HCT116 (cell line): Measurements from ENCODE around the gene FHL2. TPM values are rescaled to one million over a fixed set of nuclear protein-coding genes. Genes with fewer than 3 reads are reported as not detected.

Experiments
- ATAC-seq: fragments of 200-7000 bp; cut with Tn5 transposase; 2 replicates; pipeline ENCODE4 v1.9.1; 2020; ENCODE audit warnings: mild to moderate bottlenecking, moderate library complexity
- BruUV-seq: library from RNA; stranded (reverse); fragments of 400-500 nt; replicated peaks from 2 replicates; lab custom pipeline; 2021; lab: Mats Ljungman, UMichigan
- CTCF ChIA-PET: fragments of 300-600 bp; sonication (Branson Sonifier 250); formaldehyde crosslinking; loops from one replicate; lab custom pipeline; 2021; ENCODE audit warnings: antibody characterized with exemption; lab: Charles Lee
- POLR2A ChIA-PET: fragments of 300-600, 350-600 bp; sonication (Branson Sonifier 250); formaldehyde crosslinking; loops from one replicate; lab custom pipeline; 2021; ENCODE audit warnings: antibody characterized with exemption; lab: Charles Lee
- RAD21 ChIA-PET, 2 experiments: fragments of 300-600 bp; sonication (Branson Sonifier 250); formaldehyde crosslinking; loops; one replicate each; lab custom pipeline; 2023; ENCODE audit warnings: low total read pairs in 2 of 2; ENCODE audit not compliant: uncharacterized antibody in 2 of 2, unreplicated experiment in 2 of 2, low non-redundant PET in 1 of 2; lab: Charles Lee
- DNase-seq: peaks from one replicate; pipeline ENCODE4 v3.0.0-alpha.2; 2010; ENCODE audit warnings: low read depth, low spot score
- H2AFZ ChIP-seq: fragments of 200-600 bp; shearing (Covaris generic), sonication (generic); 2 replicates; pipeline ENCODE4 v1.6.1; 2017; ENCODE audit warnings: low read depth, mixed run types, mixed read lengths, antibody characterized with exemption, low read length; ENCODE audit not compliant: poor library complexity, severe bottlenecking
- H3K27ac ChIP-seq: 2 replicates; pipeline ENCODE4 v1.5.1; 2012; ENCODE audit warnings: low read depth, low read length
- H3K27me3 ChIP-seq: fragments of 200-600 bp; sonication (generic); 2 replicates; pipeline ENCODE4 v1.6.1; 2016; ENCODE audit warnings: mixed run types, low read length, mixed read lengths; ENCODE audit not compliant: insufficient read depth
- H3K36me3 ChIP-seq, 2 experiments: fragments of 200-500 bp in 1 of 2; fragments of 200-600 bp in 1 of 2; sonication (Bioruptor generic) in 1 of 2; sonication (generic) in 1 of 2; 2 replicates each; pipeline versions ENCODE4 v1.5.1 to v1.6.1; 2014 to 2016; ENCODE audit warnings: low read length in 2 of 2, inconsistent platforms in 1 of 2, mixed read lengths in 1 of 2, mixed run types in 1 of 2; ENCODE audit not compliant: insufficient read depth in 2 of 2, control insufficient read depth in 1 of 2
- H3K4me1 ChIP-seq, 2 experiments: fragments of 200-600 bp in 1 of 2; sonication (generic) in 1 of 2; 2 replicates each; pipeline versions ENCODE4 v1.5.1 to v1.6.1; 2012 to 2017; ENCODE audit warnings: low read length in 2 of 2, inconsistent platforms in 1 of 2, mild to moderate bottlenecking in 1 of 2, mixed read lengths in 1 of 2, mixed run types in 1 of 2, moderate library complexity in 1 of 2; ENCODE audit not compliant: insufficient read depth in 2 of 2, control insufficient read depth in 1 of 2
- H3K4me2 ChIP-seq: fragments of 200-600 bp; sonication (generic); 2 replicates; pipeline ENCODE4 v1.6.1; 2017; ENCODE audit warnings: mixed run types, low read length, mixed read lengths
- H3K4me3 ChIP-seq, 2 experiments: fragments of 200-600 bp in 1 of 2; sonication (generic) in 1 of 2; replicated peaks in 1 of 2; 2 replicates each; pipeline ENCODE4 v1.5.1; 2011 to 2016; ENCODE audit warnings: low read length in 2 of 2, control low read depth in 1 of 2, low read depth in 1 of 2, mild to moderate bottlenecking in 1 of 2, mixed read lengths in 1 of 2, mixed run types in 1 of 2
- H3K79me2 ChIP-seq: fragments of 200-600 bp; sonication (generic); 2 replicates; pipeline ENCODE4 v1.6.1; 2017; ENCODE audit warnings: mild to moderate bottlenecking, mixed run types, low read length, moderate library complexity, mixed read lengths; ENCODE audit not compliant: insufficient read depth
- H3K9ac ChIP-seq: fragments of 200-600 bp; sonication (generic); 2 replicates; pipeline ENCODE4 v1.6.1; 2016; ENCODE audit warnings: low read length, mixed read lengths
- H3K9me2 ChIP-seq: fragments of 200-600 bp; sonication (generic), shearing (Covaris generic); 2 replicates; pipeline ENCODE4 v1.6.1; 2017; ENCODE audit warnings: mixed run types, mild to moderate bottlenecking, moderate library complexity; ENCODE audit not compliant: insufficient read depth
- H3K9me3 ChIP-seq, 2 experiments: fragments of 200-500 bp in 1 of 2; fragments of 200-600 bp in 1 of 2; sonication (Bioruptor generic) in 1 of 2; sonication (generic) in 1 of 2; 2 replicates each; pipeline ENCODE4 v1.6.1; 2014 to 2017; ENCODE audit warnings: low read length in 2 of 2, mixed read lengths in 2 of 2, inconsistent platforms in 1 of 2, low read depth in 1 of 2, mild to moderate bottlenecking in 1 of 2, mixed run types in 1 of 2, moderate library complexity in 1 of 2; ENCODE audit not compliant: control insufficient read depth in 1 of 2, insufficient read depth in 1 of 2
- H4K20me1 ChIP-seq: fragments of 200-600 bp; sonication (generic), shearing (Covaris generic); 2 replicates; pipeline ENCODE4 v1.6.1; 2017; ENCODE audit warnings: mixed run types, mild to moderate bottlenecking, moderate library complexity; ENCODE audit not compliant: insufficient read depth
- CTCF ChIP-seq, 3 experiments: fragments of 200-600 bp in 1 of 3; sonication (generic) in 1 of 3; IDR thresholded peaks in 2 of 3; conservative IDR thresholded peaks in 1 of 3; 2 replicates each; pipeline ENCODE4 v1.5.1; 2012 to 2017; ENCODE audit warnings: low read depth in 2 of 3, low read length in 2 of 3, antibody characterized with exemption in 1 of 3, borderline replicate concordance in 1 of 3, control low read depth in 1 of 3, mild to moderate bottlenecking in 1 of 3, mixed read lengths in 1 of 3, mixed run types in 1 of 3, moderate library complexity in 1 of 3; ENCODE audit not compliant: insufficient read depth in 1 of 3
- JUND ChIP-seq: IDR thresholded peaks from 2 replicates; pipeline ENCODE4 v1.6.1; 2012
- RAD21 ChIP-seq: IDR thresholded peaks from 2 replicates; pipeline ENCODE4 v1.6.1; 2012; ENCODE audit warnings: low read depth, mild to moderate bottlenecking
- SP1 ChIP-seq: IDR thresholded peaks from 2 replicates; pipeline ENCODE4 v1.6.1; 2012; ENCODE audit warnings: low read depth
- YY1 ChIP-seq: IDR thresholded peaks from 2 replicates; pipeline ENCODE4 v1.6.1; 2011; ENCODE audit warnings: low read length, low read depth, moderate library complexity, mild to moderate bottlenecking; ENCODE audit not compliant: insufficient replicate concordance; ENCODE audit errors: extremely low read depth
- intact Hi-C: fragments of 100-400 bp; cut with micrococcal nuclease; formaldehyde crosslinking; loops from 2 replicates; pipeline ENCODE4 v1.10.0; 2022
- total RNA-seq: library from RNA; stranded (reverse); gene quantifications from one replicate; pipeline ENCODE4 v1.2.1, GENCODE V29; 2021; ENCODE audit not compliant: unreplicated experiment

The FHL2 gene
- total RNA-seq, 1 experiment from 2014 or later: 86.6 TPM

GRCh38 chr2:105357122-105357521, 41.7 kb downstream of the FHL2 start (continued):
- TF ChIP-seq SP1: no peak
- no peak for TF ChIP-seq JUND

- no TSS peak for BruUV-seq
- Histone ChIP-seq H3K4me3 (no peak overlapping the region), H4K20me1 (no peaks in the 10 kb centered on the region; the same call in 1 of the 2 replicates)
- TF ChIP-seq RAD21 (peak; percentile 66), CTCF (IDR thresholded peaks at IDR 0.05 in 2 of 3, conservative IDR thresholded peaks at IDR 0.05 in 1 of 3; ENCODE audit: borderline replicate concordance in 1 of 3, insufficient read depth in 1 of 3, low read depth in 2 of 3, low read length in 2 of 3) (peak; percentile 36 to 60 (median 54); a peak in 5 of 6 replicates), YY1 (no peak)
- TF ChIP-seq, all 23 proteins: peak for 2
- H3K27ac ChIP-seq: no peak overlapping the region
- DNase-seq (no peak), ATAC-seq (peak; percentile 63; the same call in 1 of the 2 replicates)
- no peak overlapping the region for H2AFZ ChIP-seq
- H3K4me2 ChIP-seq: no peak overlapping the region
- H3K9me2 ChIP-seq: no peaks in the 10 kb centered on the region
- CTCF ChIA-PET: interaction anchor here (0.9 to 4.4 kb wide), 6 partner anchors 171 to 202 kb away, joined by 3 to 48 read pairs (median 8); no protein-coding TSS in a partner anchor
- RAD21 ChIA-PET: interaction anchor here in 1 of 2 experiments (0.6 to 1.0 kb wide), 3 partner anchors 174 to 731 kb away, joined by 3 read pairs; no protein-coding TSS in a partner anchor
- no peaks in the 10 kb centered on the region for H3K4me1 ChIP-seq
- H3K9ac ChIP-seq: no peak overlapping the region
- no peaks in the 10 kb centered on the region for H3K27me3 ChIP-seq
- no peaks in the 10 kb centered on the region for H3K9me3 ChIP-seq
- H3K36me3 ChIP-seq: peaks cover 32 to 60% of the 10 kb centered on the region in 2 experiments; a peak in 3 of 4 replicates
- H3K79me2 ChIP-seq: peaks cover 26% of the 10 kb centered on the region
- intact Hi-C loops: loop anchor here (1.0 kb wide), 1 partner anchor 176 kb away; no protein-coding TSS in a partner anchor
- POLR2A ChIA-PET: no interaction called here
Observed at GRCh38 chr2:105344704-105345345, 54.0 kb downstream of the FHL2 start.
